ENCODE results near the gene ERVW-1.
A peak's percentile ranks its signal among the peaks of the same experiment; 100 is the strongest.
"Not testable (repeated sequence)": the region's sequence is repeated elsewhere in the genome, so short reads cannot be mapped to it uniquely, and the experiment has no call there.

The ERVW-1 gene

GRCh38 chr7:92456236-92456635 lies 21.5 kb downstream of the ERVW-1 start:
- no peak overlapping the region for H3K4me3 ChIP-seq (ENCODE audit: control insufficient read depth, low read depth, low read length)
- DNase-seq (ENCODE audit: low read depth): no peak
- no peak for TF ChIP-seq CTCF (IDR thresholded peaks at IDR 0.05; ENCODE audit: control insufficient read depth, insufficient read depth, low read depth, low read length, missing control alignments)

DNA sequence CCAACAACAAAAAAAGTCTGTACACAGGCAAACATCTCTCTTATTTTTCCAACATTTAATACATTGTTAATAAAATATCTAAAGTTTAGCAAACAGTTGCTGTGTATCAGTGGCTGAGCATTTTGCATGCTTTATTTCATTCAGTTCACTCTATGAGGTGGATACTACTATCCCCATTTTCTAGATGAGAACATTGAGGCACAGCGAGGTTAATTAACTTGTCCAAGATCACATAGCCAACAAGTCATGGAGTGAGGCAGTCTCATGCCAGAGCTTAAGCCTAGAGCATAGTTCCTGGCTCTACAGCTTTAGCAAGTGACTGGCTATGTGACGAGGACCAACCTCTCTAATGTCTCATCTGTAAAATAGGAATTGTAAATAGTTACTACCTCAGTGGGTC lies 26.1 kb downstream of the ERVW-1 start:
- TF ChIP-seq CTCF (IDR thresholded peaks at IDR 0.05; ENCODE audit: control insufficient read depth, insufficient read depth, low read depth, low read length, missing control alignments): no peak
- no peak overlapping the region for H3K4me3 ChIP-seq (ENCODE audit: control insufficient read depth, low read depth, low read length)
- no peak for DNase-seq (ENCODE audit: low read depth)

- H3K4me3 ChIP-seq (ENCODE audit: control insufficient read depth, low read depth, low read length): peak overlapping the region; percentile 61
- peak; percentile 51 for TF ChIP-seq CTCF (IDR thresholded peaks at IDR 0.05; ENCODE audit: control insufficient read depth, insufficient read depth, low read depth, low read length, missing control alignments)
- peak; percentile 21 for DNase-seq (ENCODE audit: low read depth)
Observed at GRCh38 chr7:92448205-92448747, 29.5 kb downstream of the ERVW-1 start.

DNA sequence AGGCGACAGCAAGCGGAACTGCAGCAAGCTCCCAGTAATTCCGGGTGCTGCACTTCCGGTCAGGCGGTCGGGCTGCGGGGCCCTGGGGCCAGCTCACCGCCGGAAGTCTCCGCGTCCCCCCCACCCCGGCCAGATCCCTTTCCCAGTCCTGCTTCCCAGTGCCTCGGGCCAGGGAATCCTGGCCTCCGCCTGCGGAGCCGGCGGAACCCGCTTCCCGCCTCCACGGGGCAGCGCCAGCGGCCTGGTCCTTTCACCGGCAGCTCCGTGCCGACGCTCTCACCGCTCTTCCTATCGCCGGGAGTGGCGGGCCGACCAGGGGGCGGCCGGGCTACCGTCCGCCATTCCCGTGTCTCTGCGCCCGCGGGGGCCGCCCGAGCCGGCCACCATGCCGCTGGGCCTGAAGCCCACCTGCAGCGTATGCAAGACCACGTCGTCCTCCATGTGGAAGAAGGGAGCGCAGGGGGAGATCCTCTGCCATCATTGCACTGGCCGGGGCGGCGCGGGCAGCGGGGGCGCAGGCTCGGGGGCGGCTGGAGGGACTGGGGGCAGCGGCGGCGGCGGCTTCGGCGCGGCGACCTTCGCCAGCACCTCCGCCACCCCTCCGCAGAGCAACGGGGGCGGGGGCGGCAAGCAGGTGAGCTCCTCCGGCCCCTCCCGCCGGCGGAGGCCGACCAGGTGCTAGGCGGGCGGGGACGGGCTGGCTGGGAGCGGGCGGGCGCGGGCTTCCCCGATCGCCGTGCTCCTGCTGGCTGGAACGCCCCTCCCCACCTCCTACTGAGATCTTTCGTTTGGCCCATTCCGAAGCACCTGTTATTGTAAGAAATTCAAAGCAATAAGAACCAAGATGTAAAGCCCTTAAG lies 30.2 kb downstream of the ERVW-1 start, which contains the start of gene GATAD1:
TSS of gene GATAD1 (plus strand) at position 138 of the 860 bp plus-strand sequence. CDS start at position 386, 248 bp downstream.
- H3K4me3 ChIP-seq (ENCODE audit: control insufficient read depth, low read depth, low read length): peak within 1 kb of the TSS; percentile 61
- TF ChIP-seq CTCF (IDR thresholded peaks at IDR 0.05; ENCODE audit: control insufficient read depth, insufficient read depth, low read depth, low read length, missing control alignments): peak; percentile 87
- DNase-seq (ENCODE audit: low read depth): peak; percentile 69

- no peak for TF ChIP-seq CTCF (IDR thresholded peaks at IDR 0.05; ENCODE audit: control insufficient read depth, insufficient read depth, low read depth, low read length, missing control alignments)
- no peak overlapping the region for H3K4me3 ChIP-seq (ENCODE audit: control insufficient read depth, low read depth, low read length)
- no peak for DNase-seq (ENCODE audit: low read depth)
Observed at GRCh38 chr7:92446869-92447344, 30.8 kb downstream of the ERVW-1 start.

- DNase-seq (ENCODE audit: low read depth); H3K4me3 ChIP-seq (ENCODE audit: control insufficient read depth, low read depth, low read length): not testable (repeated sequence)
Observed at GRCh38 chr7:92442720-92443119, 35.0 kb downstream of the ERVW-1 start.

DNA sequence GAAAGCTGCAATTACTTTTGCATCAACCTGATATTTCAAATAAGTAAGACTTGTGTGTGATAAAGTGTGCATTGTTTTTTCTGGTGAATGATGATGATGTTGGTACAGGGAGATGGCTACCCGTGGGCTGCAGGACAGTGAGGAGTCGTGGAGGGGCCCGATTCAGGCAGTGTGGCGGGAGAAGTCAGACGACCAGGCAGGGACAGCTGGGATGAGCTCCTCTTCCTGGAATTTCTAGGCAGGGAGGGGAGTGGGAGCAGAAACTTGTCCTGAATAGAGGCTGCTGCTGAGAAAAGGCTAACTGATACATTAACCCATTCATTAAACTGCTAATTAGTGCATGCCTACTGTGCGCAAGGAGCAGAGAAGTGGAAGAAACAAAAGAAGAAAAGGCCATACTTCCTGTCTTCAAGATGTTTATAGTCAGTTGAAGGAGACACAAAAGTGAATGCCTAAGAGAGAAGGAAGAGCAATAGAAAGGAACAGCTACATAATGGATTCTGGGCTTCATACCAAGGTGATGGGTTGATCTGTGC lies 39.7 kb downstream of the ERVW-1 start:
- no peak for TF ChIP-seq CTCF (IDR thresholded peaks at IDR 0.05; ENCODE audit: control insufficient read depth, insufficient read depth, low read depth, low read length, missing control alignments)
- no peak overlapping the region for H3K4me3 ChIP-seq (ENCODE audit: control insufficient read depth, low read depth, low read length)

More for the DNA sequence above, 39.7 kb downstream of the ERVW-1 start:
- DNase-seq (ENCODE audit: low read depth): no peak

Measured in AG09309 (cell line).